Measurements from ENCODE around the gene LGALS7B.

DNA sequence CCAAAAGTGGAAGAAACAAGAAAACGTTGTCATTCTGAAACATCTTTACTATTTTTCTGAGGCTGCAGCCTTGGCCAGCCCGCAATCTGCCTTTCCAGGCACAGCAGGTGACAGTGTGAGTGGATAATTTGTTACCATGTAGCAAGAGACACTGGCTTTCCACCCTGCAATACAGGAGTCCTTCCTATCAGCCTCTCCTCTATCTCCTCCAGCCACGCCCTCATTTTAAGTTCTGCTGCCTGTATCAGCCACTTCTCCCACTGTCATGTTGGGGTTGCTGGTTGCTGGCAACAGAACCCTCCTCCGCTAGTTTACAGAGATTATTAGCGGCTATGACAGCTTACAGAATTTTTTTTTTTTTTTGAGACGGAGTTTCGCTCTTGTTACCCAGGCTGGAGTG, 7.9 kb upstream of the LGALS7B start:
- no peak for TF ChIP-seq CTCF (IDR thresholded peaks at IDR 0.05; ENCODE audit: low read depth, low read length, poor library complexity, severe bottlenecking)
- TF ChIP-seq EZH2phosphoT487 (IDR thresholded peaks at IDR 0.05; ENCODE audit: borderline replicate concordance, low read length) = no peak
